Trophoblast cell (in vitro differentiated cells and primary cell): ENCODE measurements around the gene FAN1.

Experiments
- DNase-seq, 2 donors: peaks; one replicate each; pipeline ENCODE4 v3.0.0-alpha.2; 2016
- H2AFZ ChIP-seq: 2 replicates; pipeline ENCODE4 v1.6.1; 2013; ENCODE audit warnings: low read length, moderate library complexity, mild to moderate bottlenecking; ENCODE audit not compliant: insufficient read depth, poor library complexity
- H2AK5ac ChIP-seq: 2 replicates; pipeline ENCODE4 v1.6.1; 2013; ENCODE audit warnings: mild to moderate bottlenecking, low read length
- H2BK120ac ChIP-seq: 2 replicates; pipeline ENCODE4 v1.6.1; 2013; ENCODE audit warnings: low read length, mild to moderate bottlenecking, moderate library complexity; ENCODE audit not compliant: insufficient read depth, poor library complexity
- H2BK12ac ChIP-seq: 2 replicates; pipeline ENCODE4 v1.6.1; 2013; ENCODE audit warnings: mild to moderate bottlenecking, low read length, moderate library complexity
- H2BK5ac ChIP-seq: 2 replicates; pipeline ENCODE4 v1.6.1; 2013; ENCODE audit warnings: low read length, low read depth, moderate library complexity, mild to moderate bottlenecking; ENCODE audit not compliant: poor library complexity
- H3K14ac ChIP-seq: 2 replicates; pipeline ENCODE4 v1.6.1; 2013; ENCODE audit warnings: mild to moderate bottlenecking, low read length
- H3K18ac ChIP-seq: 2 replicates; pipeline ENCODE4 v1.6.1; 2013; ENCODE audit warnings: mild to moderate bottlenecking, low read length
- H3K23ac ChIP-seq: 2 replicates; pipeline ENCODE4 v1.6.1; 2013; ENCODE audit warnings: low read length
- H3K27ac ChIP-seq: 2 replicates; pipeline ENCODE4 v1.5.1; 2013; ENCODE audit warnings: low read depth, mild to moderate bottlenecking, inconsistent platforms, low read length, moderate library complexity
- H3K27me3 ChIP-seq: 2 replicates; pipeline ENCODE4 v1.6.1; 2013; ENCODE audit warnings: inconsistent platforms, mild to moderate bottlenecking, low read length, moderate library complexity; ENCODE audit not compliant: insufficient read depth
- H3K36me3 ChIP-seq, 2 experiments: 1 replicate in 1 of 2; 2 replicates in 1 of 2; pipeline ENCODE4 v1.6.1; 2013; ENCODE audit warnings: low read length in 2 of 2, mild to moderate bottlenecking in 2 of 2, moderate library complexity in 1 of 2; ENCODE audit not compliant: insufficient read depth in 2 of 2, control insufficient read depth in 1 of 2
- H3K4ac ChIP-seq: 2 replicates; pipeline ENCODE4 v1.6.1; 2013; ENCODE audit warnings: low read depth, mild to moderate bottlenecking, low read length, moderate library complexity
- H3K4me1 ChIP-seq, 2 experiments: 1 replicate in 1 of 2; 2 replicates in 1 of 2; pipeline ENCODE4 v1.6.1; 2013; ENCODE audit warnings: low read length in 2 of 2, mild to moderate bottlenecking in 2 of 2, moderate library complexity in 1 of 2; ENCODE audit not compliant: insufficient read depth in 2 of 2, control insufficient read depth in 1 of 2
- H3K4me2 ChIP-seq: 2 replicates; pipeline ENCODE4 v1.6.1; 2013; ENCODE audit warnings: inconsistent platforms, mild to moderate bottlenecking, low read length, moderate library complexity
- H3K4me3 ChIP-seq: 2 replicates; pipeline ENCODE4 v1.5.1; 2013; ENCODE audit warnings: mild to moderate bottlenecking, low read depth, low read length, inconsistent platforms
- H3K79me1 ChIP-seq: one replicate; pipeline ENCODE4 v1.6.1; 2013; ENCODE audit warnings: low read length
- H3K79me2 ChIP-seq: 2 replicates; pipeline ENCODE4 v1.6.1; 2013; ENCODE audit warnings: low read length, mild to moderate bottlenecking; ENCODE audit not compliant: control insufficient read depth, insufficient read depth, poor library complexity
- H3K9ac ChIP-seq: 2 replicates; pipeline ENCODE4 v1.6.1; 2013; ENCODE audit warnings: mild to moderate bottlenecking, low read length
- H3K9me3 ChIP-seq: 2 replicates; pipeline ENCODE4 v1.6.1; 2013; ENCODE audit warnings: low read depth, mild to moderate bottlenecking, control low read depth, inconsistent platforms, low read length; ENCODE audit not compliant: insufficient read depth
- H4K12ac ChIP-seq: 2 replicates; pipeline ENCODE4 v1.6.1; 2013; ENCODE audit warnings: low read depth, mild to moderate bottlenecking, low read length, moderate library complexity
- H4K8ac ChIP-seq: 2 replicates; pipeline ENCODE4 v1.6.1; 2013; ENCODE audit warnings: low read depth, mild to moderate bottlenecking, low read length, moderate library complexity
- H4K91ac ChIP-seq: one replicate; pipeline ENCODE4 v1.6.1; 2013; ENCODE audit warnings: low read depth, mild to moderate bottlenecking, low read length, moderate library complexity
- WGBS: extraction: QIAGEN DNeasy Blood & Tissue Kit; methylation state at CpG from one replicate; pipeline ENCODE4 v1.1.7; 2013; ENCODE audit warnings: missing lambda C conversion rate; ENCODE audit not compliant: insufficient read length, insufficient coverage; ENCODE audit errors: extremely low coverage; 5-methylcytosine and 5-hydroxymethylcytosine counted together

FAN1 gene

DNA sequence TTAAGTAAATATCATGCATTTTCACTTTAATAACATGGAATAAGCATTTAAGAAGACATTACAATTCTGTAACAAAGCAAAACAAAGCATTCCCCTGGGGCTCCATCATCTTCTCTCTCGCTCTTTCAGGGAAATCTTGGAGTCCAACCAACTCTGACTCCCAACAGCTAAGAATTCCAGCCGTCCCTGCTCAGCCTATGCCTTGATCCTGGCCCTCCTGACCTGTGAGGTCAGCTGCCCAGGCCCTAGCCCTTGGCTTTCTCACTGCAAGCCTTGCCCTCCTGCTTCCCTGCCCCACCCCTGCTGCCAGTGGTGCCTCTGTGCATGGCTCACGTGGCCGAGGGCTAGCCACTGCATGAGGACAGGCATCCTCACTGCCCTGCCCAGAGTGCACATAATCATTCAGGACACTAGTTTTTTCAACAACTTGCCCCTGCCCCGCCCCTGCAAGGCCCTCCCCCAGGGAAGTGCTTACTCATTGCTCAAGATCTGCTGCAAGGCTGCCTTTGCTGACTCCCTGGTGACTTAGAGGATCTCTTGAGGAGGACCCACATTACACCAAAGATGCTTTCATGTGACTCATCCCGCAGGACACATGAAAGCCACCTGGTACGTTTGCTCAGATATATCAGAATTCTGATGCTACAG is 50.1 kb downstream of the FAN1 start:
- H3K79me2 ChIP-seq, result no peaks in the 10 kb centered on the region
- H3K27me3 ChIP-seq, result no peaks in the 10 kb centered on the region
- H4K12ac ChIP-seq, result no peak overlapping the region
- no peak overlapping the region for H2AK5ac ChIP-seq
- H2BK120ac ChIP-seq, result no peak overlapping the region
- peak overlapping the region; percentile 19 for H2AFZ ChIP-seq
- no peak overlapping the region for H3K4me2 ChIP-seq
- no peak overlapping the region for H3K4me3 ChIP-seq
- H3K23ac ChIP-seq, result no peak overlapping the region
- H3K9me3 ChIP-seq, result peaks cover 2% of the 10 kb centered on the region
- no peak overlapping the region for H3K4ac ChIP-seq
- H3K14ac ChIP-seq, result no peak overlapping the region
- DNase-seq, result peak; percentile 93 to 96
- H4K91ac ChIP-seq, result no peak overlapping the region
- no peak overlapping the region for H3K27ac ChIP-seq
- no CpG with 5 or more reads among the region's 7 CpGs for WGBS
- peak overlapping the region; percentile 6 for H2BK12ac ChIP-seq
- no peak overlapping the region for H2BK5ac ChIP-seq
- peaks cover 0 to 2% of the 10 kb centered on the region in 2 experiments for H3K4me1 ChIP-seq
- peaks cover 31 to 42% of the 10 kb centered on the region in 2 experiments for H3K36me3 ChIP-seq
- peak overlapping the region; percentile 16 for H3K18ac ChIP-seq
- no peak overlapping the region for H4K8ac ChIP-seq
- H3K79me1 ChIP-seq, result peaks cover 2% of the 10 kb centered on the region
- no peak overlapping the region for H3K9ac ChIP-seq

DNA sequence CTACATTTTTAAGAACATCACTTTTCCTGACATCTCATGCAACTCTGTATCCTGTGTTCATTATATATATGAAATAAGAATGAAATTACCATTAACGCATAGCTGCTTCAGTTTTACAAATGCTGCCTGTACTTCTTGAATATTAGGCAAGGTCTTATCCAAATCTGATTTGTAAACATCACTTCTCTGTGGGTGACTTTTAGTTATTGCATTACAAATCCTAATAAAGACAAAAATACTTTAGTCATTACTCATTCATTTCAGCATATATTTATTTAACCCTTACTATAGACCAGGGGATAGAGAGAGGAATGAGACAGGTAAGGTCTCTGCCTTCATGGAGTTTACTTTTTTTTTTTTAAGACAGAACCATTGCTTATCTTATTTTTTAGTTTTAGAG is 51.0 kb downstream of the FAN1 start:
- no peak overlapping the region for H3K4me2 ChIP-seq
- H3K27ac ChIP-seq, result no peak overlapping the region
- H3K4me3 ChIP-seq, result no peak overlapping the region
- H3K27me3 ChIP-seq, result no peaks in the 10 kb centered on the region
- DNase-seq, result peak in 1 of 2 donors; percentile 19
- no peak overlapping the region for H2BK120ac ChIP-seq
- no peak overlapping the region for H3K14ac ChIP-seq
- no peak overlapping the region for H3K4ac ChIP-seq
- H3K9me3 ChIP-seq, result peaks cover 2% of the 10 kb centered on the region
- peaks cover 31 to 48% of the 10 kb centered on the region in 2 experiments for H3K36me3 ChIP-seq
- no peak overlapping the region for H3K18ac ChIP-seq
- no peak overlapping the region for H4K12ac ChIP-seq
- H3K4me1 ChIP-seq, result peaks cover 0 to 2% of the 10 kb centered on the region in 2 experiments
- H2BK5ac ChIP-seq, result no peak overlapping the region
- no peak overlapping the region for H2AFZ ChIP-seq
- no peak overlapping the region for H4K8ac ChIP-seq
- peaks cover 2% of the 10 kb centered on the region for H3K79me1 ChIP-seq
- no peak overlapping the region for H3K9ac ChIP-seq
- no peak overlapping the region for H2AK5ac ChIP-seq
- H3K23ac ChIP-seq, result no peak overlapping the region
- no CpG with 5 or more reads among the region's 1 CpG for WGBS
- no peaks in the 10 kb centered on the region for H3K79me2 ChIP-seq
- no peak overlapping the region for H2BK12ac ChIP-seq
- no peak overlapping the region for H4K91ac ChIP-seq

DNA sequence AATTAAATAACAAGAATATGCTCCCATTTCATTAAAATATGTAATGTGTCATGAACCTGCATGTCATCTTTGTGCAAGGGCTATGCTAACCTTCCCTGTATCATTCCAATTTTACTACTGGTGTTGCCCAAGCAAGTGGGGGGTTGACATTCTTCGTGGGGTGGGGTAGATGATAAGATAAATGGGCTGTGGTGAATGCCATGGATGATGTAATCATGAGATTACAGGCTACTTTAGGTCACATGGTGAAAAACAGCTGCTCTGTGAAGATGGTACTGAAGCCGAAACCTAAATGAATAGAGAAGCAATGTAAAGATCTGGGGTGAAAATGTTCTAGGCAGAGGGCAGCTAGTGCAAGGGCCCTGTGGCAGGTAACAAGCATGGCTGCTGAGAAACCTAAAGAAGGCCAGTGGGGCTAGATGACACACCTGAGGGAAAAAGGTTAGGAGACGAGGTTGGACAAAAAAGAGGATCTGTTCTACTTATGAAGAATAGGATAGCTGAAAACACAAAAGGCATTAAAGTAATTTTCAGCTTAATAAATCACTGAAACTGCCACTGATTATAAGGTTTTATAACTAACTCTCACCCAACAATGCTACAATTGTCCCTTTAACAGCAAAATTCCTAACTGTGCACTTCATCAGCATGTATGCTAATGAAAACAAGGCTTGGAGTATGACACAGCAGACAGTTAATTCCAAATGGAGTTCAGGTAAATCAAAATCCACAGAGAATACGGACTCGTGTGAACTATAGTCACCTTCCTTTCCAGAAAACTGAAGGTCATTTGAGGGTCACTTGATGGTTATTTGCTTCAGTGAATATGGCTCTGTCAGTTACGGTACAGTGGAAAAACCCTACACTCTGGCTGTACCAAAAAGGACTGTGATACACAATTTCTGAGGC is 52.8 kb downstream of the FAN1 start:
- Histone ChIP-seq H3K36me3 (peaks cover 28 to 53% of the 10 kb centered on the region in 2 experiments), H3K9ac (no peak overlapping the region), H3K27me3 (no peaks in the 10 kb centered on the region), H3K4me3 (no peak overlapping the region), H2AFZ (no peak overlapping the region), H3K79me2 (no peaks in the 10 kb centered on the region), H3K4me2 (no peak overlapping the region), H2BK120ac (no peak overlapping the region), H4K91ac (no peak overlapping the region), H3K27ac (peak overlapping the region; percentile 21), H3K79me1 (peaks cover 2% of the 10 kb centered on the region), H2BK12ac (no peak overlapping the region), H3K23ac (no peak overlapping the region), H3K4me1 (peaks cover 0 to 2% of the 10 kb centered on the region in 2 experiments), H2AK5ac (no peak overlapping the region), H3K14ac (no peak overlapping the region), H3K18ac (no peak overlapping the region), H4K8ac (no peak overlapping the region), H4K12ac (no peak overlapping the region), H2BK5ac (no peak overlapping the region), H3K4ac (no peak overlapping the region), H3K9me3 (peaks cover 2% of the 10 kb centered on the region)
- WGBS, result no CpG with 5 or more reads among the region's 6 CpGs
- DNase-seq, result peak; percentile 82 to 91

- no peak overlapping the region for H4K91ac ChIP-seq
- no peak overlapping the region for H3K4me3 ChIP-seq
- no peak overlapping the region for H3K18ac ChIP-seq
- no CpG with 5 or more reads among the region's 5 CpGs for WGBS
- no peak overlapping the region for H2AK5ac ChIP-seq
- no peak overlapping the region for H2AFZ ChIP-seq
- peaks cover 2% of the 10 kb centered on the region for H3K79me1 ChIP-seq
- no peak for DNase-seq
- H3K23ac ChIP-seq, result no peak overlapping the region
- H3K9ac ChIP-seq, result no peak overlapping the region
- H3K9me3 ChIP-seq, result no peaks in the 10 kb centered on the region
- peaks cover 2 to 4% of the 10 kb centered on the region in 2 experiments for H3K4me1 ChIP-seq
- H3K79me2 ChIP-seq, result no peaks in the 10 kb centered on the region
- no peak overlapping the region for H3K4ac ChIP-seq
- H3K14ac ChIP-seq, result no peak overlapping the region
- H2BK5ac ChIP-seq, result no peak overlapping the region
- H3K27ac ChIP-seq, result no peak overlapping the region
- H3K27me3 ChIP-seq, result no peaks in the 10 kb centered on the region
- no peak overlapping the region for H2BK120ac ChIP-seq
- H2BK12ac ChIP-seq, result no peak overlapping the region
- H4K8ac ChIP-seq, result no peak overlapping the region
- no peak overlapping the region for H3K4me2 ChIP-seq
- H3K36me3 ChIP-seq, result peaks cover 18 to 42% of the 10 kb centered on the region in 2 experiments
- no peak overlapping the region for H4K12ac ChIP-seq
Observed at GRCh38 chr15:30958219-30958618, 54.5 kb downstream of the FAN1 start.
